ENCODE data around the gene PLEKHM3.
"Not testable (repeated sequence)": the region's sequence is repeated elsewhere in the genome, so short reads cannot be mapped to it uniquely, and the experiment has no call there.

The PLEKHM3 gene

DNA sequence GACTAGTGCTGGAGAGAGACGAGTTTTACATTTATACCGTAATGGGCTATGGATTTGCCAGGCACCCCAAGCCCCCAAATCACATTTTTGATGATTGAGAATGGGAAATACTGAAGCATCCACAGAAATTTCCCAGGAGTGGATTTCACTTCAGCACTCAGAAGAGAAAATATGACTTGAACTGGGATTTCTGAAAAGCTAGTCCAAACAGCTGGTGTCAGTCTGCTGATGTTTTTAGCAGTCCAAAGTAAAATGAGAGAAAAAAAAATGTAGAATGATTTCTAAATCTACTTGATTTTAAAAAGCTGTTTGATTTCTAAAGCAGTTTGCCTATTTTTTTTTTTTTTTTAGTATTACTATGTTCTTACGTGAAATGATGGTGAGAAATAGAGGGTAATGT, 105.0 kb downstream of the PLEKHM3 start:
- no peak for DNase-seq (ENCODE audit: low read depth)

DNA sequence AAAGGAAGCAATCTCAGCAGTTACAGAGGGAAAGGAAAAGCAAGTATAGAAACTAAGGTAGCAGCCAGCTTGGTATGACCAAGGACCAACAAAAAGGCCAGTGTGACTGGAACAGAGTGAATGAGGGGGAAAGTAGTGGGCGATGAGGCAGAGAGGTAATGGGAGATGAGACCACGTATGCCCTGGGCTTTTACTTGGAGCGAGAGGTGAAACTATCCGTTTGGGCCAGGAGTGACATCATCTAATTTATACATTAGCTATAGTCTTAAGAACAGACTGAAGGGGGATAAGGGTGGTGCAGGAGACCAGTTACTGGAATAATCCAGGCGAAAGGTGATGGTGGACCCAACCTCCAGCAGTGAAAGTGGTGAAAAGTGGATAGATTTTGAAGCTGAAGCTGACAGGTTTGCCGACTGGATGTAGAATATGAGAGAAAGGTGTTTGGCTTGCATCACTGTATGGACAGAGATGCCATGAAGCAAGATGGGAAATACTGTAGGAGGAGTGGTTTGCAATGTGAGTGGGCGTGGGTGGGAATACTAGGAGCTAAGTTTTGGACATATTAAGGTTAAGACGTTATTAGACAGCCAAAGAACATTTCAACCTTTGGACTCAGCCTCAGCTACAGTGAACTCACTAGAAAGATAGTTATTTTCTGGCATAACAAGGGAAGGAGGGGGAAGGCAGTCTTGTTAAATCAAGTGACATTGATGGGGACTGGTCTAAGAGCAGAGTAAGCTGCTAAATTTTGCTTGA, 106.0 kb downstream of the PLEKHM3 start:
- no peak for DNase-seq (ENCODE audit: low read depth)

DNA sequence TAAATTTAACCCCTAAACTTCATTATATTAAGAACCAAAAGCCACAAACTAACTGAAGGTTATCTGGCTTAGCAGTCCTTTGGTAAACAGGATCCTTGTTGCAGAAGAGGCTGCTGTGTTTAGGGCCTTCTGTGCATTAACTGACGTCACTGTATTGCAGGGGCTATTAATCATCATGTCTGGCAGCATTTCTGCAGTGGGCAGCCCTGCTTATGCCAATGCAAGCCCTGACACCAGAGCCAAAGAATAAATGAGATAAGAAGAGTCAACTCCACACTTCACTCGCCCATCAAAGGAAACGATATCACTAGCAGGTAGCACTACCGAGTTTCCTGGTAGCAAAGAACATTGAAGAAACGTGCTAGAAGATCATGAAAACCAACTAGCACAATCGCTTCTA, 110.6 kb downstream of the PLEKHM3 start:
- DNase-seq (ENCODE audit: low read depth) = no peak

DNA sequence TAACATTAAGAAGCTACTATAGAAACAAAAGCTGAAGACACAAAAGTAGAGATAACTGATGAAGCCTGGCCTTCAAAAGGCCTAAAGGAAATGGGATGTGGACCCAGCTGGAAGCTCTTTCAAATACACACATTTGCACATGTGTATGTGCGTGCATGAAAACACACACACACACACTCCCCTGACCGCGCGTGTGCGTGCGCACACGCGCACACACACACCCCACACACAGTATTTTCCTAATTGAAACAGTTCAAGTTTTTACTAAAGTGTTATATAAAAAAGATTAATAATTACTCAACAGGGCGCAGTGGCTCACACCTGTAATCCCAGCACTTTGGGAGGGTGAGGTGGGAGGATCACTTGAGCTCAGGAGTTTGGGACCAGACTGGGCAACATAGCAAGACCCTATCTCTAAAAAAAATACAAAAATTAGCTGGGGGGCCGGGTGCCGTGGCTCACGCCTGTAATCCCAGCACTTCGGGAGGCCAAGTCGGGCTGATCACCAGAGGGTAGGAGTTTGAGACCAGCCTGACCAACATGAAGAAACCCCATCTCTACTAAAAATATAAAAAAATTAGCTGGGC, 111.5 kb downstream of the PLEKHM3 start:
- DNase-seq (ENCODE audit: low read depth) = no peak

DNA sequence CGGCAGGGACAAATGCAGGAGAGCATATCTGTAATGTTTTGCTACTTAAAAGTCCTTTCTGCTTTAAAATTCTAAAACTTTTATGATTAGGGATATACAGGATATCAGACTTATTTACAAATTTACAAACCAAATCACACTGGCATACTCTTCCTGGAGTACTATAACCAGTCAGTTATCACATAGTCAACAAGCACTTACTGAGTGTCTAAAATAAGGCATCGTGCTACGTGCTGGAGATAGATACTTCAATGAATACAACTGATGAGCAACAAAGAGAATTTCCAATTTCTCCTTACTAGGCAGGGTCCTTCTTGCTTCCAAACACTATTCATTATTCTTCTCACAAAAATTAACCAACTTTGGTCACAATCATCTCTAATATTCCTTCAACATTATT, 113.5 kb downstream of the PLEKHM3 start:
- no peak for DNase-seq (ENCODE audit: low read depth)

DNA sequence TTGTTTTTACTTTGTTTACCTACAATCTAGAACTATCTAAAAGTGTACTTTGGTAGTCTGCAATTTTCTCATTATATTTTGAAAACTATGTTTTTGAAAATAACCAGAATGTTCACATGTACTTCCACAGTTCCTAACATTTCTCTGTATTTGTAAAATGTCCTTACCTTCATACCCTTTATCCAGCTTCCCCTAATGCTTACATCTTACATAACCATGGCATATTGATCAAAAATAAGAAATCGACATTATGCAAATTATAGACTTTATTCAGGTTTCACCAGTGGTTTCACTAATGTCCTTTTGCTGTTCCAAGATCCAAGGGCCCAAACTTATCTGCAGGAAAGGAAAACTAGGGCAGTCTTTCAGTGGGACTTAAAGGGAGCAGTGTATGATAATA, 114.1 kb downstream of the PLEKHM3 start:
- DNase-seq (ENCODE audit: low read depth) = no peak

DNA sequence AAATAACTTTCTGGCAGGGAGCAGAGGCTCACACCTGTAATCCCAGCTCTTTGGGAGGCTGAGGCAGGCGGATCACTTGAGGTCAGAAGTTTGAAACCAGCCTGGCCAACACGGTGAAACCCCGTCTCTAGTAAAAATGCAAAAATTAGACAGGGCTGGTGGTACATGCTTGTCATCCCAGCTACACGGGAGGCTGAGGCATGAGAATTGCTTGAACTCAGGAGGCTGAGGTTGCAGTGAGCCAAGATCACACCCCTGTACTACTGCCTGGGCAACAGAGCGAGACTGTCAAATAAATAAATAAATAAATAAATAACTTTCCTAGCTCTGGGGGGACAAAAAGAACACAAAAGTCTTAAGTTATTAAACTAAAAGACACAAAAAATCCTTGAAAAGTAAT, 118.8 kb downstream of the PLEKHM3 start:
- not testable (repeated sequence) for DNase-seq (ENCODE audit: low read depth)

DNA sequence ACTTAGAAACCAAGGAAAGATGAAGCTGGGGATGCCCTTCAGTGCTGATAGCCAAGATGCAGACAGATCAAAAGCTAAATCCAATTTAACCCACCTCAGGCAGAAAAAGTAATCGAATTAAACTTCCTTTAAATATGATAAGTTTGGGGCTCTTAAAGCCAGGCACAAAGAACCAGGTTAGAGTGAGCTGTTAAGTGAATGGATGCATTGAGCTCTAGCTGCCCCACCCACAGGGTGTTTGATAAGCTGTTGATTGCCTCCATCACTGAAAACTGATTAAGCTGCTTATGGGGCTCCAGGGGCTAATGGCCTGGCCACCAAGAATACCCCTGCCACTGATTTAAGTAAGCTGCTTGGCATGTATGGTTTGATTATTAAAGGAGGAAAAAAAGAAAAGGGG, 119.8 kb downstream of the PLEKHM3 start:
- no peak for DNase-seq (ENCODE audit: low read depth)

DNA sequence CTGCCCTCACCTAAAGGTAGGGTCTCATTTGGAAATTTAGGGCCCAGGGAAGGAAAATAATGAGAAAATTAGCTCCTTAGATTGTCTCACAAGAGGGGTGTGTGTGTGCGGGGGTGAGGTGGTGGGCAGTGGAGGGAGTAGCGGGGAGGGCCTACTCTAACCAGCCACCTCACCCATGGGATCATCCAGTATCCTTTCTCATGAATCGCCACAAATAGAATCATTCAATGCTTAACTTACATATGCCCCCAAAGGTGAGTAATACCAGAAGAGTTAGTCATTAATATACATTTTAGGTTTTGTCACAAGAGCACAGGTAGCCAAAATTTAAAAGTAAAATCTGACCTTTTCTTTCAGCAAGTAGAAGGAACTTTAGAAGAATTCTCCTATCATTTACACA, 122.1 kb downstream of the PLEKHM3 start:
- DNase-seq (ENCODE audit: low read depth) = no peak

DNA sequence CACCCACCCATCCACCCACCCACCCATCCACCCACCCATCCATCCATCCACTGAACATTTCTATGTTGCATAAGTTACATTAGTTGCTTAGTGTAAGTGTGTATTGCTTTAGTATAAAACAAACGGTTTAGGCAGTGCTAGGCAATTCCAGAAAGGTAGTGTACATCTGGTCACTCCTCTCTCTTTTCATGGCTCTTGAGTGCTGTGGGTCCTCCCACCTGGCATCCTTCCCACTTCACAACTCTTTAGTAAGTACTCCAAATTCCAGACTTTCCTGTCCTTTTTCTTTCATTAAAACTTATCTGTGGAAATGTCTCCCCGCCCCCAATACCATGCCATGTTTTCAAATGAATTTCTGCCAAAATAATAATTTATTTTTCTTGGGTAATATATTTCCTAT, 122.5 kb downstream of the PLEKHM3 start:
- DNase-seq (ENCODE audit: low read depth) = no peak

DNA sequence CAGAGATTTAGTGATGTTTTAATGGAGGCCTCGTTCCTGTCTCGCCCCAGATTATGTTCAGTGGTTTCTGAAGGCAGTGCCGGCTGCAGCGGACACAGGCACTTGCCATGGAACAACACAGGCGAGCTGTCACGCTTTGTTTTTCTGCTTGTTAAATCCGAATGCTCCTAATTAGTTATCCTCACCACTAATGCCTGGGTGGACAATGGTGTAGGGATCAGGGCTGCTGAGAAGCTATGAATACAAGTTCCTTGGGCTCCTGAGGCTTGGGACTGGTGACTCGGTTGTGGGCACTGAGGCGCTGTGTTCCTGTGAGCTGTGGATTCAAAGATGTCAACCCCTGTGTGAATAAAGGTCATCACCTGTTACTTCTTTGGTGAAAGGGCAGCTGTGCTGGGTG, 123.5 kb downstream of the PLEKHM3 start:
- DNase-seq (ENCODE audit: low read depth) = no peak

DNA sequence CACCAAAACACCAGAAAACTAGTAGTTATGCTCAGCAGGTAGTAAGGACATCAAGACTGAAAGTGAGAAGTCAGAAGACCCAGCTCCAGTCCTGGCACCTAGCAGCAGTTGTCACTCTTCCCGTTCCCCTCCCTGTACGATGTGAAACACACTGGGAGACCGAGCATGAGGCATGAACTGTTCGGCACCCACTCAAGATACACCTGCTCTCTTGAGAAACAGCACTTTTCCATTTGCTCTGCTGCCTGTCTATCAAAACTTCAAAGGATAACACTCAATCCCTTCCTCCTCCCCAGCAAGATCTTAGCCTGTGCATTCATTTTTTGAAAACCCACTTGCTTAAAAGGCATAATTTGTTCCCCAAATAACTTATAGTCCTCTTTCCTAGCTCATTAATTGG, 123.9 kb downstream of the PLEKHM3 start:
- no peak for DNase-seq (ENCODE audit: low read depth)

DNA sequence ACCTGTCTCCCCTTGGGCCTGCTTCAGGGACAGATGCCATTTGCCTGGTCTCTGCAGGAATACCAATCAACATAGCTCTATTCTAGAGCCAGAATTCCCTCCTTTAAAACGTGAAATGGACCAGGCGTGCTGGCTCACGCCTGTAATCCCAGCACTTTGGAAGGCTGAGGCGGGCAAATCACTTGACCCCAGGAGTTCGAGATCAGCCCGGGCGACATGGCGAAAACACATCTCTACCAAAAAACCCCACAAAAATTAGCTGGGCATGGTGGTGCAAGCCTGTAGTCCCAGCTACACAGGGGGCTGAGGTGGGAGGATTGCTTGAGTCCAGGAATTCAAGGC, 127.0 kb downstream of the PLEKHM3 start:
- no peak for DNase-seq (ENCODE audit: low read depth)

DNA sequence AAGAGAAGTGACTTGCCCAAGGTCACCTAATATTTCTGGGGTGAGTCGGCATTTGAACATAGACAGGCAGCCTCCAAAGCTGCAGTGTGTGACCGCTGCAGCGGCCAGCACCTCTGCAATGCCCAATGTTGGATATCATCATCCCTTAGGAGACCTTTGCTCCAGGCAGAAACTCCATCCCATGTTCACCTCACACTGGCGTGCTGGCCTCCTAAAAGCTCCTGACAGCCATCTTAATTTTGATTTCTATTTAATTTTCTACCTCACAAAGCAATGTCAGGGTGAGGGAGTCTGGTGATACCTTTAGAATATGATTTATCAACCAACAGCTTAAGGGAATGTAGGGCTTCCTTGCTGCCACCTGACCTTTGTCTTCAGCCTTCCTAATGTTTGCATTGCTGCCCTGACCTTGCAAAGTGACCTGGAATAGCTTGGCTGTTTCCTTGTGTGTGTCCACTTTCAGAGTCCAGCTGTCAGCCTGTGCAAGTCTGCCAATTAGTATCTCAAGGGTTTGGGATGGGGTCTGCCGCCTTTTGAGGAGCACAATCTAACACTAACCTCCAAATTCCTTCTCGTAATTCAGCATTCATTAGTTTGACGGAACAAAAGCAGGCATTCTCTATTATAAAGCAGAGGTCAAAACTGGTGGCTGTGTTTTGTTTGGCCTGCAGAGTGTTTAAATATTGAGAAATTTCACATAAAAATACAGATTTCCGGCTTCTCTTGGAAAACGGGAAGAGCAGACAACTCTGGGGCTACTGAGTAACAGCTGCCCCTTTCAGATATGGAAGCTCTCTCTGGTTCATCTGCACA, 127.6 kb downstream of the PLEKHM3 start:
- DNase-seq (ENCODE audit: low read depth) = no peak

DNA sequence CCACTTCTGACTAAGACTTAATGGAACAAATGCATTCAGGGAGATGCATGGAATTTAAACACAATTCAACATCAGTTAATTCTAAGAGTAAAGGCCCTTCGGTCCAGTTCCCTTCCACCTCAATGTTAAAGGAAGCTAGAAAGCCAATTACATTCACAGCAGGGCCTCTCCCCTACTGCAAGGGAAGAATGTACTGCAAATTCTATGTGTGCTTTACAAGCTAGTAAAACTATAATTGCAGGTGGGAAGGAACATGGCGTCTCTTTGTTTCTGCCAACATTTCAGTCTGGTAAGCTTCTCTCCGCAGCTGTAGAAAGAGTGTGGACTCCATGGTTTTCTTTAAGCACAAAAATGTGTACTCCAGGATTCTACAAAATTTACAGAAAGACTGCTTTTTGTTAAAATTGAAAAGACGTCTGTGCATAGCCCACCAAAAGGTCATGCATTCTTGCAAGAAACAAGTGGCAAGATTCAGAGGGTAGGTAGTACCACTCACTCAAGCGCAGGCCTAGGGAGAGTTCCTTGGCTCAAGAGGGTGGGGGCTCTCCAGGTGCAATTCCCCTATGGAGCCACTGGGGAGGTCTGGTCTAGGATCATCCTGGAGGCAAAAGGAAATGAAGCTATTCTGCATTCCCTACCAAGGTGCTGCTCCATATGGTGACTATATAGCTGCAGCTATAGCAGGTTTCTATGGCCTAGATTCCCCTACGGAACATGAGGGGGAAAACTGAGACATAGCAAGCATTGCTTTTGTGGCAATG, 128.6 kb downstream of the PLEKHM3 start:
- DNase-seq (ENCODE audit: low read depth) = no peak

DNA sequence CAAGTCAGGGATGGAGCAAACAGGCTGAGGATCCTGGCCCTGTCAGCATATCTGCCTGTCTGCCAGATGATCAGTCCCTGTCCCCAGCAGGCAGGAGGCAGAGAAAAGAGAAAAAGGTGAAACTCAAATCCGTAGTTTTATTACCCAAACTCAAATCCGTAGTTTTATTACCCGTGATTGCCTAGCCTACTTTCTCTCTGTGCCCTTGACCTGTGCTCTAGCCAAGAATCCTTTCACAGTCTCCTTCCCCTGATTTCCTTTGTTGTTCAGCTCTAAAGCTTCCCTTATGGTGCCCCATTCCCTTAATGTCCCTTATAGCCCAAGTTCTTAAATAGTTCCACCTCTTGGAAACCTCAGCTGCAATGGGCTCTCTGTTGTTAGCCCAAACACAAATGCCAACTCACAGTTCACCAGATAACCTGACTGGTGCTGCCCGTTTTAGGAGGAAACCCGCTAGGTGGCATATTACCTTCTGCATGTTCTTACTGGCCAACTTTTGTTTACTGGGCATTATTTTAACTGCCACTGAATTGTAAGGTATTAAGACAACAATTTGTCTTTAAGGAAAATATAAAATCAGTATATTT, 130.0 kb downstream of the PLEKHM3 start:
- no peak for DNase-seq (ENCODE audit: low read depth)

DNA sequence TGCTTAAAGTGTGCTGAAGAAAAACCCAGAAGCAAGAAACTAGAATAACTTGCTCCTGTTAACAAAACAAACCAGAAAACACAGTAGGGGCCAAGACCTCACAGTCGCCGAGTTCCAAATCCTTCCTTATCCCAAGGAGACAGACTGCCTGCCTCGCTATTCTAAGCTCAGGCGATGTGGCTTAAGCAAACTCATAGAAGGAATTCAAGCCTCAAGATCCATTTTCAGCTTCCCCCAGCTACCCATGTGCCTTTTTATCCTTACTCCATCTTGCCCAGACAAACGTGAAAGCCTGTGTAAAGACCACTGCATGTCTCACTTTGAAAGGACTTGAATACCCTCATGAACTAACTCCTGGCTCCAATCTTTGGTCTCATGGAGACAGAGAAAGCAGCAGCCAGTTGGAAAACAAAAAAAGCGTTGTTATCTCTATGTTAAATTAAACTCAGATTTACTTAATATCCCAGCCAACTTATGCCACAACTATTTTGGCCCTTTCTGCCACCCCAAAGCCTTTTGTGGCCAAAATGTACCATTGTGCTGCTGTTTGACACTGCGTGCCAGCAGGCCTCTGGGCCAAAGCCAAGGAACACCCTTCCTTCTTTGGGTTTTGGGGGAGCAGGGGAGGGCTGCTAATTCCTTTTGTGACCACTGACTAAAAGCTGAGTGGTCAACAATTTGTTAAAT, 132.5 kb downstream of the PLEKHM3 start:
- DNase-seq (ENCODE audit: low read depth) = no peak

DNA sequence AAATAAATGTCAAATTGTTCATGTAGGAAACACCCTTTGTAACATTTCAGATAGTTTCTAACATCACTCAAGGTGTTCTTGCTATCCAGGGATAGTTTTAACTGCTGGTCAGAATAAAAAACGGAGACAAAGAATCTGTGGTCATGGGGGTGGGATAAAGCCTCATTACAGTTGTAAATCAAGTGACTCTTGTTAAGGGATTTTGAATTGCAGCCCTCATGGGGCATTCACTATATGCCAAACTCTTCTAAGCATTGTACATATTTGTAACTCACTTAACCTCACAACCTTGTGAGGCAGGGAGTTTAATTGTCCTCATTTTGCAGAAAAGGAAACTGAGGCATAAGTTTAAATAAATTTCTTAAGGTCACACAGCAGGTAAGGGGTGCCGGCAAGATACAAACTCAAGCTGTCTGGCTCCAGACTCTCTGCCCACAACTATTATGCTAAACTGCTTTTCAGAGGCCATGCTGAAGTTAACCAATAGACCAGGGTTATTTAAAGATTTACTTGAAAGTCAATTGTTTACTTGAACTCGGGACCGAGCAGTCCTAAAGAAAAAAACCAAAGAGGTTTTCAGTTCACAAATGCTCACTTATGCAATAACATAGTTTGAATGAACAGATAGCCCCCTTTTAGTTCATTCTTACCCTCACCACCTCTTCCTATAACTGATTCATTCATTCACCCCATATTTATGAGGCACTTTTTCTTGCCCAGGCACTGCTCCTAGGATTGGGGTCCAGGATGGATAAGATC, 134.1 kb downstream of the PLEKHM3 start:
- DNase-seq (ENCODE audit: low read depth) = no peak

DNA sequence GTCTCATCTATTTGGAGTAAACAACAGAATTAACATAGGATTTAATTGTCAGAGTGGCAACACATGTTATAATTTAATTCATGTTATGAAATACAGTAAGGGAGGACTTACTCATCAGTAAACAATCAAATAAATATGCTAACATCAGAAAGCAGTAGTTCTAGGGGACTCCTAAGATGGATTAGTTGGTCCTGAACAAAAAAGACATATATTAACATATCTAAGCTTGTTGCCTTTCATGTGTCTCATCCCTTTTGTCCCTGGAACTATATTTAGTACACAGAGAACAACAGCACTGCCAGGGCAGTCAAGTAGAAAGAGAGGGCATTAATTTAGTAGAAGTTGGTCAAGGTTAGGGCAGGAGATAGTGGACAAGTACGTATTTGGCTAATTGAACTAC, 137.8 kb downstream of the PLEKHM3 start:
- no peak for DNase-seq (ENCODE audit: low read depth)

DNA sequence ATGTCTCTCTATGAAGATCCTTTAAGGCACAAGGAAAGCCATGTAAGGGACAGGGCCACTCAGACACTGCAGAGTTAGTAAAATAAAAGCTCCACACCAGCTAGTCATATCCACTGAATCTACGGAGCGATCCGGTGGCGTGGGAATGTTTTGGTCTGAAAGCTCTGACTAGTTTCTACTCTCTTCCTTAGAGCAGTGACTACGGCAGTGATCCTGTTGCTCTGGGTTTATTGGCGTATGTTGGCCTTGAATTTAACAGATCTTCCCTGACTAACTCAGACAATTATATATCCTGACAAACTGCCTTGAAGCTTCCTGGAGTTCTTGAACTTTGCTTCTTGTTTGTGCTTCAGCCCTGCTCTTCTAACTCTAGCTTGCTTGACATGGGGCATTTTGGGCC, 140.3 kb downstream of the PLEKHM3 start:
- no peak for DNase-seq (ENCODE audit: low read depth)

DNA sequence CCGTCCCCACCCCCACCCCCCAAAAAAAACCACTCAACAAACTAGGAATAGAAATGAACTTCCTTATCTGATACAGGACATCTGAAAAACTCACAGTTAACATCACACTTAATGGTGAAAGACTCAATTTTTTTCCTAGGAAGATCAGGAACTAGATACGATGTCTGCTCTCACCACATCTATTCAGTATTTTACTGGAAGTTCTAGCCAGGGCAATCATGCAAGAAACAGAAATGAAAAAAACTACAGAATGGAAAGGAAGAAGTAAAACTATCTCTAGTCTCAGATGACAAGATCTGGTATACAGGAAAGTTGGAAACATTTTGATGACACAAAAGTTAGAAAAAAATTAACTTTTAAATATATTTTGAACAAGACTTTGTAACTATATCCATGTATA, 141.2 kb downstream of the PLEKHM3 start:
- DNase-seq (ENCODE audit: low read depth) = no peak
